HTR-8/SVneo (cell line): ENCODE measurements around the gene GALE.

Experiments used
- DNase-seq: peaks from one replicate; pipeline ENCODE4 v3.0.0; 2011; ENCODE audit warnings: low spot score, mixed read lengths; ENCODE audit not compliant: insufficient read length
- FAIRE-seq: peaks from 2 replicates; lab custom pipeline; 2011; peaks lifted over from hg19 to GRCh38; lab: Jason Lieb, UNC

Gene GALE

GRCh38 chr1:23763041-23763577 lies 37.4 kb downstream of the GALE start:
- FAIRE-seq (no peak), DNase-seq (no peak)

- DNase-seq (no peak), FAIRE-seq (no peak)
Measured at GRCh38 chr1:23759277-23759676, 41.3 kb downstream of the GALE start.

GRCh38 chr1:23757812-23758211 lies 42.7 kb downstream of the GALE start:
- FAIRE-seq (no peak), DNase-seq (no peak)

- FAIRE-seq (no peak), DNase-seq (no peak)
Measured at GRCh38 chr1:23756676-23757075, 43.9 kb downstream of the GALE start.

- no peak for DNase-seq
- no peak for FAIRE-seq
Measured at GRCh38 chr1:23752909-23753308, 47.6 kb downstream of the GALE start.

- FAIRE-seq (no peak), DNase-seq (no peak)
Measured at GRCh38 chr1:23751815-23752200, 48.7 kb downstream of the GALE start.

GRCh38 chr1:23751050-23751814 lies 49.3 kb downstream of the GALE start:
- DNase-seq (peak; percentile 56), FAIRE-seq (no peak)

GRCh38 chr1:23748016-23748415 lies 52.5 kb downstream of the GALE start:
- FAIRE-seq = no peak

More at GRCh38 chr1:23748016-23748415, 52.5 kb downstream of the GALE start:
- DNase-seq = no peak
